Suprapubic skin (tissue), 4 donors: ENCODE results near the gene AP3B1. TPM values are rescaled to one million over a fixed set of nuclear protein-coding genes. Genes with fewer than 3 reads are reported as not detected.

Source experiments
- DNase-seq, 2 donors: peaks; one replicate each; pipeline ENCODE4 v3.0.0-alpha.2; 2019; ENCODE audit warnings: low spot score in 2 of 2
- H3K27ac ChIP-seq: fragments of 200-600 bp; sonication (generic); one replicate; pipeline ENCODE4 v1.5.1; 2019
- H3K27me3 ChIP-seq: fragments of 200-600 bp; sonication (generic); one replicate; pipeline ENCODE4 v1.5.1; 2019
- H3K36me3 ChIP-seq: fragments of 200-600 bp; sonication (generic); one replicate; pipeline ENCODE4 v1.5.1; 2019
- H3K4me1 ChIP-seq: fragments of 200-600 bp; sonication (generic); one replicate; pipeline ENCODE4 v1.5.1; 2019
- H3K4me3 ChIP-seq: fragments of 200-600 bp; sonication (generic); one replicate; pipeline ENCODE4 v1.5.1; 2019; ENCODE audit warnings: mild to moderate bottlenecking
- H3K9me3 ChIP-seq: fragments of 200-600 bp; sonication (generic); one replicate; pipeline ENCODE4 v1.5.1; 2019
- CTCF ChIP-seq, 2 donors: fragments of 200-600 bp in 1 of 2; fragments of 450-650 bp in 1 of 2; sonication (generic) in 1 of 2; IDR thresholded peaks; one replicate each; pipeline ENCODE4 v1.5.1; 2016 to 2019; ENCODE audit warnings: antibody characterized with exemption in 2 of 2, mild to moderate bottlenecking in 1 of 2, moderate library complexity in 1 of 2
- EP300 ChIP-seq: sonication (generic); formaldehyde crosslinking; IDR thresholded peaks from one replicate; pipeline ENCODE4 v1.6.1; 2017; ENCODE audit warnings: antibody characterized with exemption
- POLR2A ChIP-seq, 2 donors: fragments of 450-650 bp; IDR thresholded peaks; one replicate each; pipeline ENCODE4 v1.6.1; 2017; ENCODE audit warnings: antibody characterized with exemption in 2 of 2, mild to moderate bottlenecking in 2 of 2, moderate library complexity in 2 of 2
- POLR2AphosphoS5 ChIP-seq, 3 donors: sonication (generic); formaldehyde crosslinking; IDR thresholded peaks; one replicate each; pipeline ENCODE4 v1.6.1; 2017; ENCODE audit warnings: antibody characterized with exemption in 3 of 3
- WGBS: methylation state at CpG from one replicate; pipeline ENCODE4 v1.1.5; 2018; 5-methylcytosine and 5-hydroxymethylcytosine counted together
- total RNA-seq, 4 donors: library from RNA; depleted of rRNA; stranded (reverse); fragments of >200 nt; gene quantifications; one replicate each; pipeline ENCODE4 v1.1.0, GENCODE V29; 2016

AP3B1 gene
- total RNA-seq, 4 donors from 2014 or later, result 32.2 to 44.0 (median 33.1) TPM

DNA sequence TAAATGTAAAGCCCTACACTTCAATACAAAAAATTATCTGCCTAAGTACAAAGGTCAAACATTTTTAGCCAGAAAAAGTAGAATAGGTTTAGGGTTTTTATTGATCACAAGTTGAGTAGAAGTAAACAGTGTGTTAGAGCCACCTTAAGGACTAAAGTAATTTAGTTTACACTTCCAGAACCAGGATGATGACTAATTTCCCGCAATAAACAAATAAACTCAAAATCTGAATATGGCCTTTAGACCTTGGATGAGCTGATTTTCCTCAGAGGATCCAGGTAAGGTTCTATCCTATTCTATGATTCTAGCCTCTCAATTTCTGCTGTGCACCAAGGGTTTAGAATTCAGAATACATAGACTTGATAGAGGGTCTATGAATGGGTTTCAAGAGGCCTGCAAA lies 338.9 kb downstream of the AP3B1 start:
- 37% methylated on average over 1 of the region's 1 CpG for WGBS
- peaks cover 34% of the 10 kb centered on the region for H3K27me3 ChIP-seq
- TF ChIP-seq CTCF (IDR thresholded peaks at IDR 0.05), result no peak
- TF ChIP-seq POLR2AphosphoS5 (IDR thresholded peaks at IDR 0.05), result no peak
- TF ChIP-seq POLR2A (IDR thresholded peaks at IDR 0.05), result no peak
- no peak for TF ChIP-seq EP300

DNA sequence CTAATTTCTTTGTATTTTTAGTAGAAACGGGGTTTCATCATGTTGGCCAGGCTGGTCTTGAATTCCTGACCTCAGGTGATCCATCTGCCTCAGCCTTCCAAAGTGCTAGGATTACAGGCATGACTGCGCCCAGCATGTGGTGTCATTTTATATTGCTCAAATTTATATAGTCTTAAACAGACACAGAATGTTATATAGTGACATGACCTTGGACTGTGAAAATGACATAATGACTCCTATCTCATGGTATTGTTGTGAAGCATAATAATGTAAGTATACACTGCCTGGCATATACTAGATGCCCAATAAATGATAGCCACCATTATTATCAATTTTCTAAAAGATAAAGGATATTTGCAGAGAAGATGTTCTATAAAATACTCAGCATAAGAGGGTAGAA lies 341.1 kb downstream of the AP3B1 start:
- H3K27ac ChIP-seq, result no peak overlapping the region
- 83% methylated on average over 2 of the region's 2 CpGs for WGBS
- no peak for TF ChIP-seq EP300
- TF ChIP-seq CTCF (IDR thresholded peaks at IDR 0.05), result no peak
- no peak for TF ChIP-seq POLR2AphosphoS5 (IDR thresholded peaks at IDR 0.05)
- TF ChIP-seq POLR2A (IDR thresholded peaks at IDR 0.05), result no peak

More for the DNA sequence above, 338.9 kb downstream of the AP3B1 start:
- no peak for DNase-seq
- Histone ChIP-seq H3K4me1 (peaks cover 7% of the 10 kb centered on the region), H3K4me3 (no peak overlapping the region), H3K36me3 (no peaks in the 10 kb centered on the region), H3K27ac (no peak overlapping the region), H3K9me3 (no peaks in the 10 kb centered on the region)

GRCh38 chr5:77952636-77953212 lies 341.8 kb downstream of the AP3B1 start:
- H3K27ac ChIP-seq, result no peak overlapping the region
- no peak for DNase-seq
- H3K9me3 ChIP-seq, result no peaks in the 10 kb centered on the region
- H3K36me3 ChIP-seq, result no peaks in the 10 kb centered on the region
- H3K4me1 ChIP-seq, result peaks cover 1% of the 10 kb centered on the region
- no peak for TF ChIP-seq POLR2AphosphoS5 (IDR thresholded peaks at IDR 0.05)
- H3K4me3 ChIP-seq, result no peak overlapping the region
- H3K27me3 ChIP-seq, result peaks cover 8% of the 10 kb centered on the region
- WGBS, result 55% methylated on average over 3 of the region's 3 CpGs

More for the DNA sequence above, 341.1 kb downstream of the AP3B1 start:
- Histone ChIP-seq H3K36me3 (no peaks in the 10 kb centered on the region), H3K4me3 (no peak overlapping the region), H3K4me1 (peaks cover 7% of the 10 kb centered on the region), H3K27me3 (peaks cover 14% of the 10 kb centered on the region), H3K9me3 (no peaks in the 10 kb centered on the region)
- DNase-seq, result no peak

Other genes starting within 250 kb of the AP3B1 start
- gene SCAMP1, start 65.9 kb upstream of the AP3B1 start, total RNA-seq, result 10 to 100 TPM; 21.2 to 34.6 (median 29.4) TPM